SH-SY5Y (cell line): Measurements from ENCODE around the gene KCNG3.
A peak's percentile ranks its signal among the peaks of the same experiment; 100 is the strongest.

Experiments
- GATA2 ChIP-seq: IDR thresholded peaks from 2 replicates; pipeline ENCODE4 v1.6.1; 2011; ENCODE audit warnings: mild to moderate bottlenecking, low read depth, low read length
- GATA3 ChIP-seq: IDR thresholded peaks from 2 replicates; pipeline ENCODE4 v1.6.1; 2011; ENCODE audit warnings: low read depth, mild to moderate bottlenecking, low read length, moderate library complexity

The KCNG3 gene

GRCh38 chr2:42493468-42494354 lies at the start of gene KCNG3:
Gene KCNG3, minus strand, starts transcription at chr2:42493982. Its CDS starts 481 bp downstream, at chr2:42493501.
- TF ChIP-seq GATA2, result no peak
- no peak for TF ChIP-seq GATA3

GRCh38 chr2:42542871-42543270 lies 49.1 kb upstream of the KCNG3 start:
- no peak for TF ChIP-seq GATA2
- no peak for TF ChIP-seq GATA3

GRCh38 chr2:42537493-42537892 lies 43.7 kb upstream of the KCNG3 start:
- no peak for TF ChIP-seq GATA2

- TF ChIP-seq GATA3 (no peak), GATA2 (no peak)
These were observed 38.6 kb upstream of the KCNG3 start for GRCh38 chr2:42532397-42532796.

GRCh38 chr2:42523341-42523740 lies 29.6 kb upstream of the KCNG3 start:
- TF ChIP-seq GATA2 (no peak), GATA3 (no peak)

- TF ChIP-seq GATA2 (no peak), GATA3 (no peak)
These were observed 28.3 kb upstream of the KCNG3 start for GRCh38 chr2:42522035-42522434.

GRCh38 chr2:42519624-42520023 lies 25.8 kb upstream of the KCNG3 start:
- TF ChIP-seq GATA3, result no peak
- TF ChIP-seq GATA2, result no peak

GRCh38 chr2:42516418-42516901 lies 22.7 kb upstream of the KCNG3 start:
- TF ChIP-seq GATA3 (no peak), GATA2 (no peak)

GRCh38 chr2:42513252-42513918 lies 19.6 kb upstream of the KCNG3 start:
- TF ChIP-seq GATA2 (no peak), GATA3 (no peak)

- peak; percentile 87 for TF ChIP-seq GATA2
- 0 out of 2 replicates have a peak, but pooled peaks have one; percentile 13 for TF ChIP-seq GATA3
These were observed 16.9 kb upstream of the KCNG3 start for GRCh38 chr2:42510608-42511243.

GRCh38 chr2:42510191-42510590 lies 16.4 kb upstream of the KCNG3 start:
- TF ChIP-seq GATA3 (no peak), GATA2 (no peak)

- no peak for TF ChIP-seq GATA2
- no peak for TF ChIP-seq GATA3
These were observed 10.8 kb upstream of the KCNG3 start for GRCh38 chr2:42504364-42505230.

GRCh38 chr2:42503291-42503690 lies 9.5 kb upstream of the KCNG3 start:
- TF ChIP-seq GATA3, result no peak
- no peak for TF ChIP-seq GATA2

- TF ChIP-seq GATA2, result no peak
- TF ChIP-seq GATA3, result no peak
These were observed 4.7 kb upstream of the KCNG3 start for GRCh38 chr2:42498497-42498896.

GRCh38 chr2:42495611-42496010 lies 1.8 kb upstream of the KCNG3 start:
- TF ChIP-seq GATA3 (no peak), GATA2 (no peak)

- TF ChIP-seq GATA2 (no peak), GATA3 (no peak)
These were observed 1.4 kb upstream of the KCNG3 start for GRCh38 chr2:42495234-42495581.
